GM23338 (cell line): ENCODE measurements around the gene SLC16A7. TPM values are rescaled to one million over a fixed set of nuclear protein-coding genes. Genes with fewer than 3 reads are reported as not detected.

Experiments used
- ATAC-seq: fragments of 200-7000 bp; cut with Tn5 transposase; 3 replicates; pipeline ENCODE4 v1.9.1; 2020
- DNase-seq: peaks from one replicate; pipeline ENCODE4 v3.0.0-alpha.2; 2015; ENCODE audit warnings: low spot score
- H2AFZ ChIP-seq: fragments of 200-600 bp; sonication (generic); 2 replicates; pipeline ENCODE4 v1.8.0; 2016; ENCODE audit warnings: antibody characterized with exemption, mild to moderate bottlenecking, moderate library complexity
- H3F3A ChIP-seq: fragments of 200-600 bp; sonication (generic); replicated peaks from 2 replicates; pipeline ENCODE4 v1.8.0; 2017; ENCODE audit warnings: antibody characterized with exemption, mixed run types, low read depth
- H3K27ac ChIP-seq: fragments of 200-600 bp; sonication (generic); 2 replicates; pipeline ENCODE4 v1.6.1; 2016; ENCODE audit warnings: low read depth
- H3K27me3 ChIP-seq: fragments of 200-600 bp; sonication (generic); 2 replicates; pipeline ENCODE4 v1.8.0; 2016; ENCODE audit warnings: mild to moderate bottlenecking, mixed run types, moderate library complexity; ENCODE audit not compliant: insufficient read depth
- H3K36me3 ChIP-seq: fragments of 200-600 bp; sonication (generic); 2 replicates; pipeline ENCODE4 v1.8.0; 2016; ENCODE audit warnings: mild to moderate bottlenecking; ENCODE audit not compliant: insufficient read depth
- H3K4me1 ChIP-seq: fragments of 200-600 bp; sonication (generic); 2 replicates; pipeline ENCODE4 v1.8.0; 2016; ENCODE audit warnings: mild to moderate bottlenecking, moderate library complexity; ENCODE audit not compliant: insufficient read depth
- H3K4me2 ChIP-seq: fragments of 200-600 bp; sonication (generic); 2 replicates; pipeline ENCODE4 v1.7.1; 2017; ENCODE audit warnings: mixed run types
- H3K4me3 ChIP-seq: fragments of 200-600 bp; sonication (generic); 2 replicates; pipeline ENCODE4 v1.6.1; 2016; ENCODE audit warnings: mixed run types
- H3K79me2 ChIP-seq: fragments of 200-600 bp; sonication (generic); replicated peaks from 2 replicates; pipeline ENCODE4 v1.8.0; 2017; ENCODE audit warnings: mild to moderate bottlenecking; ENCODE audit not compliant: insufficient read depth
- H3K9me2 ChIP-seq: fragments of 200-600 bp; sonication (generic); 2 replicates; pipeline ENCODE4 v1.8.0; 2017; ENCODE audit not compliant: insufficient read depth
- H4K20me1 ChIP-seq: fragments of 200-600 bp; sonication (generic); replicated peaks from 2 replicates; pipeline ENCODE4 v1.8.0; 2017; ENCODE audit warnings: mild to moderate bottlenecking; ENCODE audit not compliant: insufficient read depth
- H3K27ac Mint-ChIP-seq: 2 replicates; pipeline ENCODE4 v1.8.0; 2020; ENCODE audit warnings: inconsistent platforms, mild to moderate bottlenecking, moderate library complexity, mixed read lengths
- H3K27me3 Mint-ChIP-seq: 3 replicates; pipeline ENCODE4 v1.8.0; 2022; ENCODE audit warnings: low read depth, mild to moderate bottlenecking, moderate library complexity, mixed read lengths, inconsistent platforms; ENCODE audit not compliant: insufficient read depth, poor library complexity
- H3K36me3 Mint-ChIP-seq: 3 replicates; pipeline ENCODE4 v1.8.0; 2021; ENCODE audit warnings: low read depth, mild to moderate bottlenecking, inconsistent platforms, moderate library complexity, mixed read lengths
- H3K4me1 Mint-ChIP-seq: 3 replicates; pipeline ENCODE4 v1.8.0; 2020; ENCODE audit warnings: mild to moderate bottlenecking, inconsistent platforms, mixed read lengths
- H3K4me3 Mint-ChIP-seq: 3 replicates; pipeline ENCODE4 v1.8.0; 2021; ENCODE audit warnings: moderate library complexity, mild to moderate bottlenecking, inconsistent platforms, mixed read lengths
- H3K9me3 Mint-ChIP-seq: 3 replicates; pipeline ENCODE4 v1.8.0; 2020; ENCODE audit warnings: moderate library complexity, mild to moderate bottlenecking, inconsistent platforms, mixed read lengths
- CREB1 ChIP-seq: fragments of 250-450 bp; sonication (Bioruptor Pico); IDR thresholded peaks from 2 replicates; pipeline ENCODE4 v1.5.0; 2020; ENCODE audit warnings: low read depth, mild to moderate bottlenecking, moderate library complexity
- EZH2 ChIP-seq: fragments of 200-600 bp; sonication (generic); IDR thresholded peaks from one replicate; pipeline ENCODE4 v1.8.0; 2017; ENCODE audit warnings: antibody characterized with exemption, mild to moderate bottlenecking, low read depth; ENCODE audit not compliant: unreplicated experiment
- JUNB ChIP-seq: IDR thresholded peaks from one replicate; pipeline ENCODE4 v1.6.1; 2016; ENCODE audit warnings: antibody characterized with exemption; ENCODE audit not compliant: unreplicated experiment
- NANOG ChIP-seq: IDR thresholded peaks from 2 replicates; pipeline ENCODE4 v1.6.1; 2016; ENCODE audit warnings: antibody characterized with exemption, borderline replicate concordance
- POLR2AphosphoS5 ChIP-seq: IDR thresholded peaks from 2 replicates; pipeline ENCODE4 v1.6.1; 2016; ENCODE audit warnings: antibody characterized with exemption, low read depth
- REST ChIP-seq: IDR thresholded peaks from one replicate; pipeline ENCODE4 v1.6.1; 2018; ENCODE audit warnings: antibody characterized with exemption; ENCODE audit not compliant: unreplicated experiment
- STAT1 ChIP-seq: IDR thresholded peaks from one replicate; pipeline ENCODE4 v1.6.1; 2016; ENCODE audit warnings: antibody characterized with exemption; ENCODE audit not compliant: unreplicated experiment
- ZNF114 ChIP-seq: fragments of 250-450 bp; sonication (Bioruptor Pico); IDR thresholded peaks from 2 replicates; pipeline ENCODE4 v1.5.0; 2020; ENCODE audit warnings: mild to moderate bottlenecking, moderate library complexity
- ZNF331 ChIP-seq: fragments of 250-450 bp; sonication (Bioruptor Pico); IDR thresholded peaks from 2 replicates; pipeline ENCODE4 v1.5.0; 2020; ENCODE audit warnings: low read depth, mild to moderate bottlenecking, moderate library complexity
- polyA plus RNA-seq: library from polyadenylated mRNA; unstranded; fragments of >200 nt; fragmentation: Nextera tagmentation; extraction: Ambion mirVana; gene quantifications from 2 replicates; pipeline ENCODE4 v1.2.1, GENCODE V29; 2016
- total RNA-seq: library from RNA; depleted of rRNA; stranded (reverse); fragments of >200 nt; shearing (Covaris generic); gene quantifications from 2 replicates; pipeline ENCODE4 v1.2.3, GENCODE V29; 2014
- TF ChIP-seq, protein P1 (sequence below): IDR thresholded peaks from 2 replicates; pipeline ENCODE4 v1.6.1; 2016; ENCODE audit warnings: antibody characterized with exemption
- TF ChIP-seq, protein P2 (sequence below): fragments of 250-450 bp; sonication (Bioruptor Pico); IDR thresholded peaks from 2 replicates; pipeline ENCODE4 v1.5.0; 2020; ENCODE audit warnings: mild to moderate bottlenecking, moderate library complexity

SLC16A7 gene
- total and polyA plus RNA-seq, 2 experiments from 2014 or later = 2.8 to 4.3 TPM

GRCh38 chr12:59675461-59675860, 79.6 kb downstream of the SLC16A7 start (continued):
- no peak for TF ChIP-seq STAT1
- TF ChIP-seq REST = no peak
- no peak for TF ChIP-seq JUNB
- TF ChIP-seq ZNF331 (CRISPR knock-in tag) = no peak
- TF ChIP-seq CREB1 (CRISPR knock-in tag) = no peak
- TF ChIP-seq ZNF114 (CRISPR knock-in tag) = no peak
- TF ChIP-seq, protein P1, sequence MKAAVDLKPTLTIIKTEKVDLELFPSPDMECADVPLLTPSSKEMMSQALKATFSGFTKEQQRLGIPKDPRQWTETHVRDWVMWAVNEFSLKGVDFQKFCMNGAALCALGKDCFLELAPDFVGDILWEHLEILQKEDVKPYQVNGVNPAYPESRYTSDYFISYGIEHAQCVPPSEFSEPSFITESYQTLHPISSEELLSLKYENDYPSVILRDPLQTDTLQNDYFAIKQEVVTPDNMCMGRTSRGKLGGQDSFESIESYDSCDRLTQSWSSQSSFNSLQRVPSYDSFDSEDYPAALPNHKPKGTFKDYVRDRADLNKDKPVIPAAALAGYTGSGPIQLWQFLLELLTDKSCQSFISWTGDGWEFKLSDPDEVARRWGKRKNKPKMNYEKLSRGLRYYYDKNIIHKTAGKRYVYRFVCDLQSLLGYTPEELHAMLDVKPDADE = no peak
- TF ChIP-seq POLR2AphosphoS5 = no peak
- TF ChIP-seq NANOG = no peak

GRCh38 chr12:59677857-59678256, 82.0 kb downstream of the SLC16A7 start:
- Histone ChIP-seq H3K27me3 (no peaks in the 10 kb centered on the region), H3K4me3 (no peak overlapping the region), H3F3A (no peaks in the 10 kb centered on the region), H2AFZ (no peak overlapping the region), H4K20me1 (no peaks in the 10 kb centered on the region), H3K79me2 (no peaks in the 10 kb centered on the region), H3K9me2 (no peaks in the 10 kb centered on the region), H3K27ac (no peak overlapping the region), H3K36me3 (no peaks in the 10 kb centered on the region), H3K4me1 (no peaks in the 10 kb centered on the region), H3K4me2 (no peak overlapping the region)
- Mint-ChIP-seq H3K4me1 (no peaks in the 10 kb centered on the region), H3K27me3 (peaks cover 3% of the 10 kb centered on the region), H3K4me3 (no peak overlapping the region), H3K9me3 (peaks cover 11% of the 10 kb centered on the region), H3K27ac (no peak overlapping the region), H3K36me3 (peaks cover 7% of the 10 kb centered on the region; the same call in 2 of the 3 replicates)
- DNase-seq (no peak), ATAC-seq (no peak)
- TF ChIP-seq CREB1 (CRISPR knock-in tag) (no peak), ZNF331 (CRISPR knock-in tag) (no peak), JUNB (no peak), REST (no peak), EZH2 (no peak), POLR2AphosphoS5 (no peak)
- TF ChIP-seq, protein P2, sequence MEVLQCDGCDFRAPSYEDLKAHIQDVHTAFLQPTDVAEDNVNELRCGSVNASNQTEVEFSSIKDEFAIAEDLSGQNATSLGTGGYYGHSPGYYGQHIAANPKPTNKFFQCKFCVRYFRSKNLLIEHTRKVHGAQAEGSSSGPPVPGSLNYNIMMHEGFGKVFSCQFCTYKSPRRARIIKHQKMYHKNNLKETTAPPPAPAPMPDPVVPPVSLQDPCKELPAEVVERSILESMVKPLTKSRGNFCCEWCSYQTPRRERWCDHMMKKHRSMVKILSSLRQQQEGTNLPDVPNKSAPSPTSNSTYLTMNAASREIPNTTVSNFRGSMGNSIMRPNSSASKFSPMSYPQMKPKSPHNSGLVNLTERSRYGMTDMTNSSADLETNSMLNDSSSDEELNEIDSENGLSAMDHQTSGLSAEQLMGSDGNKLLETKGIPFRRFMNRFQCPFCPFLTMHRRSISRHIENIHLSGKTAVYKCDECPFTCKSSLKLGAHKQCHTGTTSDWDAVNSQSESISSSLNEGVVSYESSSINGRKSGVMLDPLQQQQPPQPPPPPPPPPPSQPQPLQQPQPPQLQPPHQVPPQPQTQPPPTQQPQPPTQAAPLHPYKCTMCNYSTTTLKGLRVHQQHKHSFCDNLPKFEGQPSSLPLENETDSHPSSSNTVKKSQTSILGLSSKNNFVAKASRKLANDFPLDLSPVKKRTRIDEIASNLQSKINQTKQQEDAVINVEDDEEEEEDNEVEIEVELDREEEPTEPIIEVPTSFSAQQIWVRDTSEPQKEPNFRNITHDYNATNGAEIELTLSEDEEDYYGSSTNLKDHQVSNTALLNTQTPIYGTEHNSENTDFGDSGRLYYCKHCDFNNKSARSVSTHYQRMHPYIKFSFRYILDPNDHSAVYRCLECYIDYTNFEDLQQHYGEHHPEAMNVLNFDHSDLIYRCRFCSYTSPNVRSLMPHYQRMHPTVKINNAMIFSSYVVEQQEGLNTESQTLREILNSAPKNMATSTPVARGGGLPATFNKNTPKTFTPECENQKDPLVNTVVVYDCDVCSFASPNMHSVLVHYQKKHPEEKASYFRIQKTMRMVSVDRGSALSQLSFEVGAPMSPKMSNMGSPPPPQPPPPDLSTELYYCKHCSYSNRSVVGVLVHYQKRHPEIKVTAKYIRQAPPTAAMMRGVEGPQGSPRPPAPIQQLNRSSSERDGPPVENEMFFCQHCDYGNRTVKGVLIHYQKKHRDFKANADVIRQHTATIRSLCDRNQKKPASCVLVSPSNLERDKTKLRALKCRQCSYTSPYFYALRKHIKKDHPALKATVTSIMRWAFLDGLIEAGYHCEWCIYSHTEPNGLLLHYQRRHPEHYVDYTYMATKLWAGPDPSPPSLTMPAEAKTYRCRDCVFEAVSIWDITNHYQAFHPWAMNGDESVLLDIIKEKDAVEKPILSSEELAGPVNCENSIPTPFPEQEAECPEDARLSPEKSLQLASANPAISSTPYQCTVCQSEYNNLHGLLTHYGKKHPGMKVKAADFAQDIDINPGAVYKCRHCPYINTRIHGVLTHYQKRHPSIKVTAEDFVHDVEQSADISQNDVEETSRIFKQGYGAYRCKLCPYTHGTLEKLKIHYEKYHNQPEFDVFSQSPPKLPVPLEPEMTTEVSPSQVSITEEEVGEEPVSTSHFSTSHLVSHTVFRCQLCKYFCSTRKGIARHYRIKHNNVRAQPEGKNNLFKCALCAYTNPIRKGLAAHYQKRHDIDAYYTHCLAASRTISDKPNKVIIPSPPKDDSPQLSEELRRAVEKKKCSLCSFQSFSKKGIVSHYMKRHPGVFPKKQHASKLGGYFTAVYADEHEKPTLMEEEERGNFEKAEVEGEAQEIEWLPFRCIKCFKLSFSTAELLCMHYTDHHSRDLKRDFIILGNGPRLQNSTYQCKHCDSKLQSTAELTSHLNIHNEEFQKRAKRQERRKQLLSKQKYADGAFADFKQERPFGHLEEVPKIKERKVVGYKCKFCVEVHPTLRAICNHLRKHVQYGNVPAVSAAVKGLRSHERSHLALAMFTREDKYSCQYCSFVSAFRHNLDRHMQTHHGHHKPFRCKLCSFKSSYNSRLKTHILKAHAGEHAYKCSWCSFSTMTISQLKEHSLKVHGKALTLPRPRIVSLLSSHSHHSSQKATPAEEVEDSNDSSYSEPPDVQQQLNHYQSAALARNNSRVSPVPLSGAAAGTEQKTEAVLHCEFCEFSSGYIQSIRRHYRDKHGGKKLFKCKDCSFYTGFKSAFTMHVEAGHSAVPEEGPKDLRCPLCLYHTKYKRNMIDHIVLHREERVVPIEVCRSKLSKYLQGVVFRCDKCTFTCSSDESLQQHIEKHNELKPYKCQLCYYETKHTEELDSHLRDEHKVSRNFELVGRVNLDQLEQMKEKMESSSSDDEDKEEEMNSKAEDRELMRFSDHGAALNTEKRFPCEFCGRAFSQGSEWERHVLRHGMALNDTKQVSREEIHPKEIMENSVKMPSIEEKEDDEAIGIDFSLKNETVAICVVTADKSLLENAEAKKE (CRISPR knock-in tag) = no peak
